OCI-LY3 (cell line): ENCODE data around the gene TOX3.

Source experiments
- H2AFZ ChIP-seq: fragments of 200-600, 300-600 bp; shearing (Covaris generic); 2 replicates; pipeline ENCODE4 v1.6.0; 2014; ENCODE audit warnings: antibody characterized with exemption, low read depth, low read length
- H3K27ac ChIP-seq: fragments of 200-600, 300-600 bp; sonication (generic); 2 replicates; pipeline ENCODE4 v1.5.1; 2014; ENCODE audit warnings: mild to moderate bottlenecking, low read length, moderate library complexity, mixed read lengths
- H3K27me3 ChIP-seq: fragments of 200-600, 300-600 bp; sonication (generic); 2 replicates; pipeline ENCODE4 v1.6.1; 2014; ENCODE audit warnings: low read depth, low read length, mixed read lengths
- H3K36me3 ChIP-seq: fragments of 200-600, 300-600 bp; sonication (generic); replicated peaks from 2 replicates; pipeline ENCODE3; 2014; ENCODE audit warnings: low read depth, low read length, mixed read lengths
- H3K4me1 ChIP-seq: fragments of 300-600, 200-600 bp; sonication (generic); 2 replicates; pipeline ENCODE4 v1.6.1; 2014; ENCODE audit warnings: low read length, mixed read lengths
- H3K4me2 ChIP-seq: fragments of 200-600, 300-600 bp; sonication (generic); 2 replicates; pipeline ENCODE4 v1.6.1; 2014; ENCODE audit warnings: low read length, mixed read lengths
- H3K4me3 ChIP-seq: fragments of 300-600, 200-600 bp; sonication (generic); 2 replicates; pipeline ENCODE4 v1.5.1; 2014; ENCODE audit warnings: antibody characterized with exemption, mild to moderate bottlenecking, low read length, moderate library complexity
- H3K79me2 ChIP-seq: fragments of 300-600, 200-600 bp; shearing (Covaris generic); 2 replicates; pipeline ENCODE4 v1.6.1; 2014; ENCODE audit warnings: mild to moderate bottlenecking, low read length, mixed read lengths
- H3K9ac ChIP-seq: fragments of 300-600, 200-600 bp; shearing (Covaris generic); 2 replicates; pipeline ENCODE4 v1.6.0; 2014; ENCODE audit warnings: mild to moderate bottlenecking, low read length, moderate library complexity
- H3K9me3 ChIP-seq: fragments of 200-600, 300-600 bp; shearing (Covaris generic); 2 replicates; pipeline ENCODE4 v1.6.1; 2014; ENCODE audit warnings: low read length, mixed read lengths; ENCODE audit not compliant: insufficient read depth
- H4K20me1 ChIP-seq: fragments of 200-600, 300-600 bp; sonication (generic); 2 replicates; pipeline ENCODE4 v1.6.1; 2016; ENCODE audit warnings: low read length, mixed read lengths; ENCODE audit not compliant: insufficient read depth
- CTCF ChIP-seq: fragments of 200-600, 300-600 bp; sonication (generic); IDR thresholded peaks from 2 replicates; pipeline ENCODE4 v1.5.1; 2014; ENCODE audit warnings: antibody characterized with exemption, low read length, low read depth
- EZH2phosphoT487 ChIP-seq: fragments of 200-600 bp; shearing (Covaris generic); IDR thresholded peaks from 2 replicates; pipeline ENCODE4 v1.6.1; 2018; ENCODE audit warnings: antibody characterized with exemption, mixed run types, low read depth

The TOX3 gene

GRCh38 chr16:52455549-52456277 lies 91.2 kb downstream of the TOX3 start:
- Histone ChIP-seq H3K9me3 (no peaks in the 10 kb centered on the region), H3K4me3 (no peak overlapping the region), H3K4me2 (no peak overlapping the region), H3K9ac (no peak overlapping the region), H3K79me2 (no peaks in the 10 kb centered on the region), H3K27ac (no peak overlapping the region), H3K27me3 (no peaks in the 10 kb centered on the region), H4K20me1 (no peaks in the 10 kb centered on the region), H3K4me1 (no peaks in the 10 kb centered on the region), H2AFZ (no peak overlapping the region), H3K36me3 (no peaks in the 10 kb centered on the region)
- TF ChIP-seq EZH2phosphoT487 (no peak), CTCF (no peak)

GRCh38 chr16:52453644-52454043 lies 93.3 kb downstream of the TOX3 start:
- Histone ChIP-seq H3K4me2 (no peak overlapping the region), H3K27me3 (no peaks in the 10 kb centered on the region), H3K9me3 (no peaks in the 10 kb centered on the region), H4K20me1 (no peaks in the 10 kb centered on the region), H3K4me3 (no peak overlapping the region), H3K79me2 (no peaks in the 10 kb centered on the region), H3K9ac (no peak overlapping the region), H3K4me1 (no peaks in the 10 kb centered on the region), H3K27ac (no peak overlapping the region), H3K36me3 (no peaks in the 10 kb centered on the region), H2AFZ (no peak overlapping the region)
- TF ChIP-seq EZH2phosphoT487 (no peak), CTCF (no peak)

- H3K27ac ChIP-seq: no peak overlapping the region
- no peaks in the 10 kb centered on the region for H3K79me2 ChIP-seq
- no peaks in the 10 kb centered on the region for H3K27me3 ChIP-seq
- H3K36me3 ChIP-seq: no peaks in the 10 kb centered on the region
- no peaks in the 10 kb centered on the region for H4K20me1 ChIP-seq
- H3K9me3 ChIP-seq: no peaks in the 10 kb centered on the region
- H3K4me3 ChIP-seq: no peak overlapping the region
- H3K9ac ChIP-seq: no peak overlapping the region
- H3K4me2 ChIP-seq: no peak overlapping the region
- H2AFZ ChIP-seq: no peak overlapping the region
- TF ChIP-seq CTCF (no peak), EZH2phosphoT487 (no peak)
- no peaks in the 10 kb centered on the region for H3K4me1 ChIP-seq
Measured at GRCh38 chr16:52451971-52452421, 94.9 kb downstream of the TOX3 start.

GRCh38 chr16:52450916-52451315 lies 96.0 kb downstream of the TOX3 start:
- no peak for TF ChIP-seq CTCF
- no peak for TF ChIP-seq EZH2phosphoT487
- Histone ChIP-seq H3K4me1 (no peaks in the 10 kb centered on the region), H3K27ac (no peak overlapping the region), H3K4me3 (no peak overlapping the region), H3K36me3 (no peaks in the 10 kb centered on the region), H3K27me3 (no peaks in the 10 kb centered on the region), H3K9ac (no peak overlapping the region), H3K4me2 (no peak overlapping the region), H2AFZ (no peak overlapping the region), H3K79me2 (no peaks in the 10 kb centered on the region), H3K9me3 (no peaks in the 10 kb centered on the region), H4K20me1 (no peaks in the 10 kb centered on the region)
